Natural killer cell (primary cell): ENCODE results near the gene THPO. TPM values are rescaled to one million over a fixed set of nuclear protein-coding genes. Genes with fewer than 3 reads are reported as not detected.
A peak's percentile ranks its signal among the peaks of the same experiment; 100 is the strongest.

Source experiments
- ATAC-seq, 3 donors: fragments of 150-1000 bp in 2 of 3; fragments of 200-7000 bp in 1 of 3; cut with Tn5 transposase; 1 replicate in 1 of 3; 2 replicates in 2 of 3; pipeline ENCODE4 v1.10.0; 2021; ENCODE audit warnings: mild to moderate bottlenecking in 2 of 3, moderate library complexity in 2 of 3
- DNase-seq, 2 donors: peaks; one replicate each; pipeline versions ENCODE4 v3.0.0 to v3.0.0-alpha.2; 2013 to 2021; ENCODE audit warnings: mixed read lengths in 1 of 2
- H3K27ac ChIP-seq: one replicate; pipeline ENCODE4 v1.5.1; 2013; ENCODE audit warnings: mild to moderate bottlenecking, low read length
- H3K27me3 ChIP-seq: one replicate; pipeline ENCODE4 v1.6.1; 2013; ENCODE audit warnings: low read length; ENCODE audit not compliant: control insufficient read depth, insufficient read depth
- H3K36me3 ChIP-seq: one replicate; pipeline ENCODE4 v1.6.1; 2013; ENCODE audit warnings: low read length; ENCODE audit not compliant: control insufficient read depth, insufficient read depth
- H3K4me1 ChIP-seq: one replicate; pipeline ENCODE4 v1.6.1; 2013; ENCODE audit warnings: low read length; ENCODE audit not compliant: control insufficient read depth, insufficient read depth
- H3K4me3 ChIP-seq: one replicate; pipeline ENCODE4 v1.5.1; 2013; ENCODE audit warnings: low read length
- H3K9me3 ChIP-seq: one replicate; pipeline ENCODE4 v1.6.1; 2013; ENCODE audit warnings: low read length; ENCODE audit not compliant: control insufficient read depth, insufficient read depth
- H3K27ac Mint-ChIP-seq, 2 donors: one replicate each; pipeline ENCODE4 v1.8.0; 2022; ENCODE audit warnings: mild to moderate bottlenecking in 2 of 2, mixed read lengths in 2 of 2, moderate library complexity in 1 of 2
- H3K27me3 Mint-ChIP-seq, 2 donors: one replicate each; pipeline ENCODE4 v1.8.0; 2022; ENCODE audit warnings: low read depth in 2 of 2, mixed read lengths in 2 of 2
- H3K36me3 Mint-ChIP-seq: one replicate; pipeline ENCODE4 v1.8.0; 2022; ENCODE audit warnings: mixed read lengths
- H3K4me1 Mint-ChIP-seq, 2 donors: one replicate each; pipeline ENCODE4 v1.8.0; 2022; ENCODE audit warnings: mixed read lengths in 2 of 2
- H3K4me3 Mint-ChIP-seq: one replicate; pipeline ENCODE4 v1.8.0; 2022; ENCODE audit warnings: mild to moderate bottlenecking, moderate library complexity, mixed read lengths
- H3K9me3 Mint-ChIP-seq, 2 donors: one replicate each; pipeline ENCODE4 v1.8.0; 2022; ENCODE audit warnings: mixed read lengths in 2 of 2
- CTCF ChIP-seq: fragments of 200-600 bp; IDR thresholded peaks from one replicate; pipeline ENCODE4 v1.8.0; 2022; ENCODE audit warnings: antibody characterized with exemption
- WGBS: methylation state at CpG from one replicate; pipeline ENCODE4 v1.1.7; 2013; ENCODE audit warnings: missing lambda C conversion rate; ENCODE audit not compliant: insufficient coverage; 5-methylcytosine and 5-hydroxymethylcytosine counted together
- intact Hi-C: fragments of 100-400 bp; cut with micrococcal nuclease; formaldehyde crosslinking; loops from one replicate; pipeline ENCODE4 v1.14.2; 2022
- total RNA-seq, 4 donors: library from RNA; stranded (reverse); fragments of 120-200 nt in 1 of 4; gene quantifications; one replicate each; pipeline versions ENCODE4 v1.2.3 to v1.2.4, GENCODE V29; 2013 to 2022

THPO gene
- total RNA-seq, 3 donors from 2014 or later (not counting 1 experiment from before 2014, with no cell fraction given), result not detected

- peak overlapping the region in 1 of 2 donors; percentile 69 for H3K27ac Mint-ChIP-seq
- peak; percentile 71 to 94 (median 83) for ATAC-seq
- no peaks in the 10 kb centered on the region for H3K36me3 Mint-ChIP-seq
- DNase-seq, result peak; percentile 60 to 80
- intact Hi-C loops, result loop anchor here (1.0 kb wide), 1 partner anchor 159 kb away; no protein-coding TSS in a partner anchor
- Histone ChIP-seq H3K27ac (no peak overlapping the region), H3K4me3 (no peak overlapping the region), H3K9me3 (no peaks in the 10 kb centered on the region), H3K4me1 (peaks cover 10% of the 10 kb centered on the region), H3K27me3 (no peaks in the 10 kb centered on the region), H3K36me3 (no peaks in the 10 kb centered on the region)
- WGBS, result 27% methylated on average over 18 of the region's 18 CpGs
- no peaks in the 10 kb centered on the region for H3K9me3 Mint-ChIP-seq
- H3K4me3 Mint-ChIP-seq, result peak overlapping the region; percentile 45
- peak; percentile 68 for TF ChIP-seq CTCF
- H3K4me1 Mint-ChIP-seq, result no peaks in the 10 kb centered on the region
- no peaks in the 10 kb centered on the region for H3K27me3 Mint-ChIP-seq
Observed at GRCh38 chr3:184354121-184354728, 23.8 kb downstream of the THPO start.

- Histone ChIP-seq H3K9me3 (no peaks in the 10 kb centered on the region), H3K27ac (no peak overlapping the region), H3K36me3 (no peaks in the 10 kb centered on the region), H3K4me3 (no peak overlapping the region), H3K4me1 (peaks cover 10% of the 10 kb centered on the region), H3K27me3 (no peaks in the 10 kb centered on the region)
- H3K36me3 Mint-ChIP-seq, result no peaks in the 10 kb centered on the region
- DNase-seq, result no peak
- no peaks in the 10 kb centered on the region for H3K4me1 Mint-ChIP-seq
- 93% methylated on average over 11 of the region's 11 CpGs for WGBS
- no peak for ATAC-seq
- H3K4me3 Mint-ChIP-seq, result no peak overlapping the region
- H3K27me3 Mint-ChIP-seq, result no peaks in the 10 kb centered on the region
- H3K9me3 Mint-ChIP-seq, result no peaks in the 10 kb centered on the region
- no peak for TF ChIP-seq CTCF
- H3K27ac Mint-ChIP-seq, result peak overlapping the region in 1 of 2 donors; percentile 69
- intact Hi-C loops, result no loop called here
Observed at GRCh38 chr3:184353546-184353941, 24.5 kb downstream of the THPO start.

GRCh38 chr3:184352897-184353545 lies 25.0 kb downstream of the THPO start:
- no peak overlapping the region for H3K27ac Mint-ChIP-seq
- no peaks in the 10 kb centered on the region for H3K27me3 ChIP-seq
- ATAC-seq (no peak), DNase-seq (no peak)
- H3K4me1 Mint-ChIP-seq, result no peaks in the 10 kb centered on the region
- H3K36me3 Mint-ChIP-seq, result no peaks in the 10 kb centered on the region
- no peak overlapping the region for H3K4me3 Mint-ChIP-seq
- H3K27ac ChIP-seq, result no peak overlapping the region
- TF ChIP-seq CTCF, result no peak
- 93% methylated on average over 11 of the region's 11 CpGs for WGBS
- H3K4me1 ChIP-seq, result peaks cover 10% of the 10 kb centered on the region
- no peaks in the 10 kb centered on the region for H3K27me3 Mint-ChIP-seq
- no peaks in the 10 kb centered on the region for H3K36me3 ChIP-seq
- H3K9me3 Mint-ChIP-seq, result no peaks in the 10 kb centered on the region
- H3K9me3 ChIP-seq, result no peaks in the 10 kb centered on the region
- no peak overlapping the region for H3K4me3 ChIP-seq
- intact Hi-C loops, result no loop called here
